OCI-LY1 (cell line): ENCODE data around the gene PATJ.

ENCODE experiments used
- H2AFZ ChIP-seq: fragments of 200-600 bp; sonication (generic), shearing (Covaris generic); 2 replicates; pipeline ENCODE4 v1.6.0; 2014; ENCODE audit warnings: antibody characterized with exemption, mild to moderate bottlenecking, low read length
- H3F3A ChIP-seq: fragments of 200-600 bp; sonication (generic), shearing (Covaris generic); 2 replicates; pipeline ENCODE4 v1.6.0; 2014; ENCODE audit warnings: mild to moderate bottlenecking, antibody characterized with exemption, low read length, moderate library complexity; ENCODE audit not compliant: insufficient read depth
- H3K27ac ChIP-seq: fragments of 200-600 bp; sonication (generic); 2 replicates; pipeline ENCODE4 v1.5.1; 2014; ENCODE audit warnings: low read length, mixed run types, mild to moderate bottlenecking, low read depth; ENCODE audit not compliant: poor library complexity, severe bottlenecking
- H3K27me3 ChIP-seq: fragments of 200-600 bp; sonication (generic); 2 replicates; pipeline ENCODE4 v1.6.0; 2014; ENCODE audit warnings: antibody characterized with exemption, mild to moderate bottlenecking, low read length, moderate library complexity; ENCODE audit not compliant: insufficient read depth
- H3K36me3 ChIP-seq: fragments of 200-600 bp; sonication (generic); 2 replicates; pipeline ENCODE4 v1.6.1; 2014; ENCODE audit warnings: mild to moderate bottlenecking, antibody characterized with exemption, low read length, moderate library complexity, mixed read lengths; ENCODE audit not compliant: insufficient read depth
- H3K4me1 ChIP-seq: fragments of 200-600 bp; sonication (generic); 2 replicates; pipeline ENCODE4 v1.5.1; 2014; ENCODE audit warnings: mild to moderate bottlenecking, low read length, moderate library complexity; ENCODE audit not compliant: insufficient read depth, severe bottlenecking
- H3K4me2 ChIP-seq: fragments of 200-600 bp; sonication (generic), shearing (Covaris generic); 2 replicates; pipeline ENCODE4 v1.6.1; 2014; ENCODE audit warnings: low read length
- H3K4me3 ChIP-seq: fragments of 200-600 bp; sonication (generic); 2 replicates; pipeline ENCODE4 v1.5.1; 2014; ENCODE audit warnings: low read length, low read depth, mild to moderate bottlenecking, mixed read lengths; ENCODE audit not compliant: poor library complexity, severe bottlenecking
- H3K79me2 ChIP-seq: fragments of 200-600 bp; shearing (Covaris generic); 2 replicates; pipeline ENCODE4 v1.6.1; 2016; ENCODE audit warnings: mixed run types, low read length, mixed read lengths; ENCODE audit not compliant: insufficient read depth
- H3K9ac ChIP-seq: fragments of 200-600 bp; sonication (generic), shearing (Covaris generic); 2 replicates; pipeline ENCODE4 v1.6.1; 2014; ENCODE audit warnings: mild to moderate bottlenecking, low read length, mixed read lengths
- H3K9me2 ChIP-seq: fragments of 200-600 bp; sonication (generic), shearing (Covaris generic); 2 replicates; pipeline ENCODE4 v1.6.1; 2014; ENCODE audit warnings: low read depth, mild to moderate bottlenecking, low read length, mixed read lengths
- H3K9me3 ChIP-seq: fragments of 200-600 bp; shearing (Covaris generic); 2 replicates; pipeline ENCODE4 v1.6.1; 2014; ENCODE audit warnings: low read length, mixed read lengths
- H4K20me1 ChIP-seq: fragments of 200-600 bp; sonication (generic), shearing (Covaris generic); 2 replicates; pipeline ENCODE4 v1.6.0; 2016; ENCODE audit warnings: mild to moderate bottlenecking, low read length; ENCODE audit not compliant: insufficient read depth
- EZH2 ChIP-seq: fragments of 200-600 bp; sonication (generic), shearing (Covaris generic); IDR thresholded peaks from 2 replicates; pipeline ENCODE4 v1.8.0; 2017; ENCODE audit warnings: borderline replicate concordance, mixed run types, mild to moderate bottlenecking, antibody characterized with exemption, low read length, moderate library complexity, mixed read lengths
- TF ChIP-seq, protein P1 (sequence below): fragments of 200-600 bp; sonication (generic), shearing (Covaris generic); IDR thresholded peaks from 2 replicates; pipeline ENCODE4 v1.5.1; 2017; ENCODE audit warnings: mild to moderate bottlenecking, antibody characterized with exemption, low read length, moderate library complexity, mixed read lengths

The PATJ gene

DNA sequence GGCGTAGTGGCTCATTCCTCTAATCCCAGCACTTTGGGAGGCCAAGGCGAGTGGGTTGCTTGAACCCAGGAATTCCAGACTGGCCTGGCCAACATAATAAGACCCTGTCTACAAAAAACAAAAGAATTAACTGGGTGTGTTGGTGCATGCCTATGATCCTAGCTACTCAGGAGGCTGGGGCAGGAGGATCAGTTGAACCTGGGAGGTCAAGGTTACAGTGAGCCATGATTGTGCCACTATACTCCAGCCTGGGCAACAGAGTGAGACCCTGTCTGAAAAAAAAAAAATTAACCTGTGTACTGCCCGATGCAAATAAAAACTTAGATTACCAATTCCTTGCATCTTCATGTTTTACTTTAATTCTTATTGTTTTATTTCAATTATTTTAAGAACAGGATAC is 193.2 kb downstream of the PATJ start:
- no peaks in the 10 kb centered on the region for H3K27me3 ChIP-seq
- H4K20me1 ChIP-seq = no peaks in the 10 kb centered on the region
- H3F3A ChIP-seq = no peaks in the 10 kb centered on the region
- H3K4me1 ChIP-seq = no peaks in the 10 kb centered on the region
- H3K9me3 ChIP-seq = no peaks in the 10 kb centered on the region
- no peak overlapping the region for H3K27ac ChIP-seq
- H3K36me3 ChIP-seq = no peaks in the 10 kb centered on the region
- TF ChIP-seq, protein P1, sequence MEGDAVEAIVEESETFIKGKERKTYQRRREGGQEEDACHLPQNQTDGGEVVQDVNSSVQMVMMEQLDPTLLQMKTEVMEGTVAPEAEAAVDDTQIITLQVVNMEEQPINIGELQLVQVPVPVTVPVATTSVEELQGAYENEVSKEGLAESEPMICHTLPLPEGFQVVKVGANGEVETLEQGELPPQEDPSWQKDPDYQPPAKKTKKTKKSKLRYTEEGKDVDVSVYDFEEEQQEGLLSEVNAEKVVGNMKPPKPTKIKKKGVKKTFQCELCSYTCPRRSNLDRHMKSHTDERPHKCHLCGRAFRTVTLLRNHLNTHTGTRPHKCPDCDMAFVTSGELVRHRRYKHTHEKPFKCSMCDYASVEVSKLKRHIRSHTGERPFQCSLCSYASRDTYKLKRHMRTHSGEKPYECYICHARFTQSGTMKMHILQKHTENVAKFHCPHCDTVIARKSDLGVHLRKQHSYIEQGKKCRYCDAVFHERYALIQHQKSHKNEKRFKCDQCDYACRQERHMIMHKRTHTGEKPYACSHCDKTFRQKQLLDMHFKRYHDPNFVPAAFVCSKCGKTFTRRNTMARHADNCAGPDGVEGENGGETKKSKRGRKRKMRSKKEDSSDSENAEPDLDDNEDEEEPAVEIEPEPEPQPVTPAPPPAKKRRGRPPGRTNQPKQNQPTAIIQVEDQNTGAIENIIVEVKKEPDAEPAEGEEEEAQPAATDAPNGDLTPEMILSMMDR = no peak
- TF ChIP-seq EZH2 = no peak
- no peak overlapping the region for H3K4me3 ChIP-seq
- H3K79me2 ChIP-seq = no peaks in the 10 kb centered on the region
- H3K9me2 ChIP-seq = no peaks in the 10 kb centered on the region
- no peak overlapping the region for H3K9ac ChIP-seq
- no peak overlapping the region for H3K4me2 ChIP-seq
- H2AFZ ChIP-seq = no peak overlapping the region

DNA sequence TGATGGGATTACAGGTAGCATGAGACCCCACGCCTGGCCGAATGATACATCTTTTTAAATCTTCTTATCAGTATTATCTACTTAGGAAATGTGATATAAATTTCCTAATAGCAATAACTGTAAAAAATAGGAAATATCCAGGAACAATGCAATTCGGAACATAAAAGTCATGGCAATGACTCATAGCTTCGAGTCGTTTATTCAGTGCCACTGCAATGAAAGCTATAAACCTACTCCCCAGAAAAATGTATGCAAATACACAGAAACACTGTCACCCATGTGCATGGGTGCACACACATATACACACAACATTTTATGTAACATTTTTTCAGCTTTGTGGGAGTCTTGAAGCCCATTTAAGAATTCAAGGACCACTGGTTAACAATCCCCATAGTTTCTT is 194.6 kb downstream of the PATJ start:
- H3K4me2 ChIP-seq = no peak overlapping the region
- no peak overlapping the region for H2AFZ ChIP-seq
- no peaks in the 10 kb centered on the region for H3K79me2 ChIP-seq
- no peak overlapping the region for H3K4me3 ChIP-seq
- H3F3A ChIP-seq = no peaks in the 10 kb centered on the region
- H4K20me1 ChIP-seq = no peaks in the 10 kb centered on the region
- no peaks in the 10 kb centered on the region for H3K9me2 ChIP-seq
- TF ChIP-seq, protein P1 = no peak
- no peak for TF ChIP-seq EZH2
- H3K27ac ChIP-seq = no peak overlapping the region
- H3K36me3 ChIP-seq = no peaks in the 10 kb centered on the region
- H3K4me1 ChIP-seq = no peaks in the 10 kb centered on the region
- no peak overlapping the region for H3K9ac ChIP-seq
- H3K27me3 ChIP-seq = no peaks in the 10 kb centered on the region
- no peaks in the 10 kb centered on the region for H3K9me3 ChIP-seq

DNA sequence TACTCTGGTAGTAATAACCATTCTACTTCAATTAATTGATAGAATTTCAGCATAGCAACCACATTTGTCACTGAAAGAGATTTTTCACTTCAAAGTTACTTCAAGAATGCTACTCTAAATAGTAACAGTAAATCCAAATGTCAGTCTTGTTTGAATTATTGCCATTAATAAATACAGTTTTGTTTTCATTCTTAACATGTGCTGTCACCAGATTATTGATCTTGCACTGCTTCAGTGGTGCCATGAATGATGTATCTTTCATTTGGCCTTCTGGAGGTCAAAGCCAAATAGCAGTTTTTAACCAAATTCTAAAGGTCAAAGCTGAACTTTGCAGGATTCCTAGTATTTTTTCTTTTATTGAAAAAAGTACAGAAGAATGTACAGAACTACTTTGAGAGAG is 199.5 kb downstream of the PATJ start:
- TF ChIP-seq EZH2 = no peak
- TF ChIP-seq, protein P1 = no peak
- no peaks in the 10 kb centered on the region for H3K9me2 ChIP-seq
- H3K9ac ChIP-seq = no peak overlapping the region
- H3K27me3 ChIP-seq = no peaks in the 10 kb centered on the region
- H3K9me3 ChIP-seq = no peaks in the 10 kb centered on the region
- no peaks in the 10 kb centered on the region for H3F3A ChIP-seq
- no peaks in the 10 kb centered on the region for H3K79me2 ChIP-seq
- H3K4me2 ChIP-seq = no peak overlapping the region
- no peak overlapping the region for H3K27ac ChIP-seq
- H3K4me3 ChIP-seq = no peak overlapping the region
- H3K36me3 ChIP-seq = 0 out of 2 replicates have a peak, but pooled peaks cover 4% of the 10 kb centered on the region
- no peaks in the 10 kb centered on the region for H4K20me1 ChIP-seq
- H2AFZ ChIP-seq = no peak overlapping the region
- H3K4me1 ChIP-seq = no peaks in the 10 kb centered on the region
